Stimulated activated CD4-positive, alpha-beta T cell treated with anti-CD3 and anti-CD28 coated beads, Interleukin-1b, Interleukin-23, amount 100 ng/mL, for 24 hours (primary cell): ENCODE results near the gene ATP13A1.
"Not testable (repeated sequence)": the region's sequence is repeated elsewhere in the genome, so short reads cannot be mapped to it uniquely, and the experiment has no call there.

Source experiments
- DNase-seq, 4 experiments: peaks; one replicate each; pipeline ENCODE4 v3.0.0-alpha.2; 2020; ENCODE audit warnings: low read depth in 4 of 4, low spot score in 1 of 4

ATP13A1 gene

GRCh38 chr19:19624032-19624570 lies 39.4 kb downstream of the ATP13A1 start:
- no peak for DNase-seq

GRCh38 chr19:19623383-19623782 lies 40.1 kb downstream of the ATP13A1 start:
- no peak for DNase-seq

- DNase-seq, result no peak
These were observed 43.6 kb downstream of the ATP13A1 start for GRCh38 chr19:19619849-19620210.

- DNase-seq, result no peak
These were observed 44.2 kb downstream of the ATP13A1 start for GRCh38 chr19:19619181-19619848.

- DNase-seq, result peak; percentile 97 to 99 (median 98)
These were observed 45.0 kb downstream of the ATP13A1 start, which contains the start of gene PBX4 for GRCh38 chr19:19618219-19619051. PBX4 (minus strand) TSS chr19:19618687; CDS start chr19:19618629, 58 bp downstream.

- no peak for DNase-seq
These were observed 48.4 kb downstream of the ATP13A1 start for GRCh38 chr19:19615086-19615485.

- no peak for DNase-seq
These were observed 50.0 kb downstream of the ATP13A1 start for GRCh38 chr19:19613506-19613905.

GRCh38 chr19:19610376-19611202 lies 52.9 kb downstream of the ATP13A1 start:
- DNase-seq, result no peak

GRCh38 chr19:19606686-19607085 lies 56.8 kb downstream of the ATP13A1 start:
- not testable (repeated sequence) for DNase-seq

GRCh38 chr19:19606021-19606420 lies 57.5 kb downstream of the ATP13A1 start:
- DNase-seq, result no peak

GRCh38 chr19:19602713-19603324 lies 60.7 kb downstream of the ATP13A1 start:
- no peak for DNase-seq

GRCh38 chr19:19602136-19602712 lies 61.3 kb downstream of the ATP13A1 start:
- DNase-seq, result no peak

- DNase-seq, result no peak
These were observed 62.6 kb downstream of the ATP13A1 start for GRCh38 chr19:19600793-19601330.

- not testable (repeated sequence) for DNase-seq
These were observed 64.6 kb downstream of the ATP13A1 start for GRCh38 chr19:19598728-19599451.

GRCh38 chr19:19597809-19598306 lies 65.6 kb downstream of the ATP13A1 start:
- no peak for DNase-seq
